GM18499 (cell line): ENCODE data around the gene PARD3.

Experiments used
- ATAC-seq: cut with Tn5 transposase; IDR thresholded peaks from one replicate; pipeline ENCODE4 v1.9.1; 2021; ENCODE audit warnings: moderate number of reproducible peaks; ENCODE audit not compliant: insufficient read depth, unreplicated experiment

PARD3 gene

GRCh38 chr10:34192646-34193045, 622.5 kb downstream of the PARD3 start:
- no peak for ATAC-seq

- ATAC-seq = no peak
Observed at GRCh38 chr10:34191406-34191805, 623.7 kb downstream of the PARD3 start.

GRCh38 chr10:34190580-34190979, 624.5 kb downstream of the PARD3 start:
- no peak for ATAC-seq

GRCh38 chr10:34189830-34190229, 625.3 kb downstream of the PARD3 start:
- no peak for ATAC-seq

GRCh38 chr10:34188221-34188620, 626.9 kb downstream of the PARD3 start:
- ATAC-seq = no peak

- ATAC-seq = no peak
Observed at GRCh38 chr10:34187201-34187600, 627.9 kb downstream of the PARD3 start.

DNA sequence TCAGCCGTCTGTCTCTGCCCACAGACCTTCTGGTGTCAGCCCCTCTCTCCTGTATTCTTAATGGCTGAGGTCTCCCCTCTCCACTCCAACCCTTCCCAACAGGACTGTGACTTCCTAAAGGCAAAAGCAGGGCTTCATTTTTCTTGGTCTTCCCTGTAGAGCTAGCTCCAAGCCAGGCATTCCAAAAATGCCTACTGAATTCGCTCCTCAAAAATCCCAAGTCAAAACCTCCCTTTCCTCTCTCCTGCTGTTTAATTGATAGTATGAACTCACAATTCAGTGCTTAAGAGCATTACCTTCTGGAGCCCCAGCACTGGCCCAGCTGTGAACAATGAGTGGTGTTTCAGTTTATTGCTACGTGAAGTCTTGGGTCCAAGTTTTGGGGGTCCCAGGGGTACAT, 628.4 kb downstream of the PARD3 start:
- no peak for ATAC-seq

DNA sequence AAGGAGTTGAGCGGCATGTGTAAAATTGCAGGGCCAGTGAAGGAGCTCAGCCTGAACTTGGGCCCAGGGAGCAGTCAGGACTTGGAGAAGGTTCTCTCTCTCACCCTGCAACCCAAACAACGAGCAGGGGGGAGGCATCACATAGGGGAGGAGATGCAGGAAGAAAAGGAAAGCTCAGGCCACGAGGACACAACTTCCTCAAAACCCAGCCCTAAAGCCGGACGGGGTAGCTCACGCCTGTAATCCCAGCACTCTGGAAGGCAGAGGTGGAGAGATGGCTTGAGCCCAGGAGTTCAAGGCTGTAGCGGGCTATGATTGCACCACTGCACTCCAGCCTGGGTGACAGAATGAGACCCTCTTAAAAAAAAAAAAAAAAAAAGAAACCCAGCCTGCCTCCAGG, 629.1 kb downstream of the PARD3 start:
- no peak for ATAC-seq

- ATAC-seq = no peak
Observed at GRCh38 chr10:34184939-34185386, 630.1 kb downstream of the PARD3 start.

- ATAC-seq = no peak
Observed at GRCh38 chr10:34184397-34184796, 630.7 kb downstream of the PARD3 start.

DNA sequence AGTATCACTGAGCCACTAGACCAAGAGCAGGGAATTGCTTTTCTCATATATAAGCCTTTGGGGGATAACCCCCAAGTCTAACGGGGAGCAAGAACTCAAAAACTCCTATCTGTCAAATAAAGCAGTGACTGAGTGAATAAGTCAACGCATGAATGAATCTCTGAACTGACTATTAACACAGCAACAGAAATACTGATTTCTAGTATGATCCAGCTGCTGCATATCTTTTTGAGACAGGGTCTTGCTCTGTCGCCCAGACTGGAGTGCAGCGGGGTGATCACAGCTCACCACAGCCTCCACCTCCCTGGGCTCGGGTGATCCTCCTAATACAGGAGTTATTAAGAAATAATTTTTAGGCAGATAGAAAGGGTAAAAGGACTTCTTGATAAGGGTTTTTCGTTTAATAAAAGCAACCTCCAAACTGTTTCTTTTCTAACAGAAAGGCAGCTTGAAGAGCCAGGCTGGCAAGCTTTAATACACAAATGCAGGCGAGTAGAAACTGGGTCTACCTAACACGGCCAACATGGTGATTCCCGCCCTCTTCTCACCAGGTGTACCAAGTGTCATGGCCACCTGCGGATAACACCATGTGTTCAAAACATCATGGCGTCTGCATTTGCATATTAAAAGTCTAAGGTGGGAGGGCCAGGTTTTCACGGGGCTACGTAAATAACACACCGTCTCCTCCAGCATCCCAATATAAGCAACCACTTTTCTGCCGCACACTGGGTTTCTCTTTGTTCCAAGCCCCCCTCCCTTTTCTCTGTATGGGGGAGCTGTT, 631.9 kb downstream of the PARD3 start:
- no peak for ATAC-seq

DNA sequence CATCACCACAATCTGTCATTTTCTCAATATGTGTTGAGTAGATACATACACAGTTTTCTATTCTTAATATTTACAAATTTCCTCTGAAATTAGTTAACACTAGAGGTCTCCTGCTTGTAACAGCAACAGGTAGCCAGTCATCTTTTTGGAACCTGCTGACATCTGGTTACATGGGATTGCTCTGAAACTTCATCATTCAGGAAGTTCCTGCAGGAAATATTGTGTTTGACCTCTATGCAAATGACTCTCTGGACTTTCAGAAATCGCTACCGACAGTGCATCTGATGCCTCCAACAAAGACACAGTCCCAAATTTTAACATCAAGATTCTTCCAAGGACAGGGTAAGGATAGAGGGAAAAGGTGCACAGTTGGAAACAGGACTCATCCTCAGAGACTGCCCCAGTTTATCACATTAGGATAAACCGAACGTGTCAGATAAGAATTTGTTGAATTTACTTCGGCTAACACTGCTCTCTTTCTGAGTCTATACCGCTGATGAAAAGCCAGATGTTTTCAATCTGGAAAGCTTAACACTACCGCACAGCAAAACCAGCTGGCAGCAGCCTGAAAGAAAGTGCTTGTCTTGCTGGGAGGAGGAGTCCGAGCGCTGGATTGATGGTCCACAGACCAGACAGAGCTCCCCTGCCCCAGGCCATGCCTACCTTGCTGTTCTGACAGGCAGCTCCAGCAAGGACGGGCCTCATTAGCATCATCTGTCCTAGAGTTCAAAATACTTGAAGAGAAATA, 633.4 kb downstream of the PARD3 start:
- ATAC-seq = no peak

- no peak for ATAC-seq
Observed at GRCh38 chr10:34180749-34181148, 634.3 kb downstream of the PARD3 start.

GRCh38 chr10:34179280-34179679, 635.8 kb downstream of the PARD3 start:
- ATAC-seq = no peak

GRCh38 chr10:34178756-34179155, 636.3 kb downstream of the PARD3 start:
- no peak for ATAC-seq

GRCh38 chr10:34178196-34178595, 636.9 kb downstream of the PARD3 start:
- ATAC-seq = no peak

DNA sequence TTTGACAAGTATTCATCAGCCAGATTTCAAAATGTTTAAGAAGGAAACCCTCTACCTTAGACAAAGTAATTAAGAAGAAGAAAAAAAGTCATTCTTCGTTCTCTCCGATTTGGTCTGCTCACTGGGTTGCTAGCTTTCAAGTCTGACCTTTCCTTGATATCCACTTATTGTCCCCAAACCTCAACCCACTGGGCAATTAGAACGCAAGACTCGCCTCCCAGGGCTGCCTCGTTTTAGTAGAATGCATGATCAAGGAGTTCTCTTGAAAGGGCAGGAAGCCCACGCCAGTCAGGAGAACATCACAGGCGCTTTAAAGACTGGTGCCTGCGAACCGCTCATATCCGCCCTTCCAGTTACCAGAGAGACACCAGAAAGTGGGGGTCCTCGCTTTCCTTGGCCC, 637.7 kb downstream of the PARD3 start:
- ATAC-seq = no peak

- no peak for ATAC-seq
Observed at GRCh38 chr10:34176351-34176750, 638.7 kb downstream of the PARD3 start.

- ATAC-seq = no peak
Observed at GRCh38 chr10:34175121-34175520, 640.0 kb downstream of the PARD3 start.

GRCh38 chr10:34172936-34173533, 642.1 kb downstream of the PARD3 start:
- no peak for ATAC-seq

- no peak for ATAC-seq
Observed at GRCh38 chr10:34171957-34172527, 643.1 kb downstream of the PARD3 start.
